ENCODE results near the gene IZUMO1R.

DNA sequence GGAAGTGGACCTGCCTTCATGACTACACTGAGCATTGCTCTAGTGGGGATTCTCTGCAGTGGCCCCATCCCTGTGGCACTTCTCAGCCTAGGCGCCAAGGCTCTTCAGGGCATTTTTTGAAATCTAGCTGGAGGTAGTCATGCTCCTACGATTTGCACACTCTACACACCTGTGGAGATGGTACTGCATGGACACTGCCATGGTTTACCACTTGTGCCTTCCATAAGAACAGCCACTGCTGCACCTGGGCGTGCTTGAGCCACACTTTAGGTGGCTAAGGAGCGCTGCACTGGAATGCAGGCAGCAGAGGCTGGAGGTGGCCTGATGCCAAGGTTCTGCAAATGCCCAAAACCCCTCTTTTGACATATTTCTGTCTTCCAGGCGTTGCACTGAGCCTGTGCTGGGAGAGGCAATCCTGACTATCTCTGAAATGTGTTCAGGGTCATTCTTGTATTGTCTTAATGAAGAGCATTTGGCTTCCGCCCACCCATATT lies 24.3 kb downstream of the IZUMO1R start:
- TF ChIP-seq, protein P1, sequence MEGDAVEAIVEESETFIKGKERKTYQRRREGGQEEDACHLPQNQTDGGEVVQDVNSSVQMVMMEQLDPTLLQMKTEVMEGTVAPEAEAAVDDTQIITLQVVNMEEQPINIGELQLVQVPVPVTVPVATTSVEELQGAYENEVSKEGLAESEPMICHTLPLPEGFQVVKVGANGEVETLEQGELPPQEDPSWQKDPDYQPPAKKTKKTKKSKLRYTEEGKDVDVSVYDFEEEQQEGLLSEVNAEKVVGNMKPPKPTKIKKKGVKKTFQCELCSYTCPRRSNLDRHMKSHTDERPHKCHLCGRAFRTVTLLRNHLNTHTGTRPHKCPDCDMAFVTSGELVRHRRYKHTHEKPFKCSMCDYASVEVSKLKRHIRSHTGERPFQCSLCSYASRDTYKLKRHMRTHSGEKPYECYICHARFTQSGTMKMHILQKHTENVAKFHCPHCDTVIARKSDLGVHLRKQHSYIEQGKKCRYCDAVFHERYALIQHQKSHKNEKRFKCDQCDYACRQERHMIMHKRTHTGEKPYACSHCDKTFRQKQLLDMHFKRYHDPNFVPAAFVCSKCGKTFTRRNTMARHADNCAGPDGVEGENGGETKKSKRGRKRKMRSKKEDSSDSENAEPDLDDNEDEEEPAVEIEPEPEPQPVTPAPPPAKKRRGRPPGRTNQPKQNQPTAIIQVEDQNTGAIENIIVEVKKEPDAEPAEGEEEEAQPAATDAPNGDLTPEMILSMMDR (IDR thresholded peaks at IDR 0.05): no peak
- TF ChIP-seq POLR2A (IDR thresholded peaks at IDR 0.05) (no peak), EP300 (IDR thresholded peaks at IDR 0.05) (no peak)

Data from ovary (tissue), 3 donors.